H1 (cell line): ENCODE results near the gene RAB34. TPM values are rescaled to one million over a fixed set of nuclear protein-coding genes. Genes with fewer than 3 reads are reported as not detected.

Source experiments
- CTCF ChIA-PET: fragments of 300-600 bp; sonication (Branson Sonifier 250); formaldehyde crosslinking; loops from one replicate; lab custom pipeline; 2021; ENCODE audit not compliant: partially characterized antibody; lab: Charles Lee
- POLR2A ChIA-PET: fragments of 300-600 bp; sonication (Branson Sonifier 250); formaldehyde crosslinking; loops from one replicate; lab custom pipeline; 2021; ENCODE audit warnings: inconsistent platforms; ENCODE audit not compliant: partially characterized antibody; lab: Charles Lee
- DNase-seq, 2 experiments: peaks; one replicate each; pipeline versions ENCODE4 v3.0.0 to v3.0.0-alpha.2; 2010 to 2022; ENCODE audit warnings: low spot score in 2 of 2, low read depth in 1 of 2, mixed read lengths in 1 of 2
- FAIRE-seq: peaks from 2 replicates; lab custom pipeline; 2011; peaks lifted over from hg19 to GRCh38; lab: Jason Lieb, UNC
- H2AFZ ChIP-seq: 2 replicates; pipeline ENCODE4 v1.8.1; 2012; ENCODE audit warnings: low read length, inconsistent platforms
- H2AK5ac ChIP-seq: 2 replicates; pipeline ENCODE4 v1.6.1; 2013; ENCODE audit warnings: low read depth, low read length
- H2BK120ac ChIP-seq: replicated peaks from 2 replicates; pipeline ENCODE3; 2013; ENCODE audit warnings: low read depth, low read length, inconsistent platforms
- H2BK12ac ChIP-seq: 2 replicates; pipeline ENCODE4 v1.6.1; 2013; ENCODE audit warnings: low read depth, low read length
- H2BK15ac ChIP-seq: 2 replicates; pipeline ENCODE4 v1.6.1; 2013; ENCODE audit warnings: low read length
- H2BK20ac ChIP-seq: 2 replicates; pipeline ENCODE4 v1.6.1; 2013; ENCODE audit warnings: low read length
- H2BK5ac ChIP-seq: 2 replicates; pipeline ENCODE4 v1.6.1; 2013; ENCODE audit warnings: low read depth, low read length
- H3K14ac ChIP-seq: 2 replicates; pipeline ENCODE4 v1.6.1; 2013; ENCODE audit warnings: inconsistent platforms; ENCODE audit not compliant: insufficient read length
- H3K18ac ChIP-seq: 2 replicates; pipeline ENCODE4 v1.6.1; 2013; ENCODE audit warnings: low read length; ENCODE audit errors: extremely low read depth
- H3K23ac ChIP-seq: 2 replicates; pipeline ENCODE4 v1.6.1; 2013; ENCODE audit warnings: inconsistent platforms; ENCODE audit not compliant: insufficient read length
- H3K23me2 ChIP-seq: 2 replicates; pipeline ENCODE4 v1.6.1; 2013; ENCODE audit warnings: low read depth, low read length
- H3K27ac ChIP-seq: 2 replicates; pipeline ENCODE4 v1.6.1; 2011; ENCODE audit warnings: low read depth, low read length, inconsistent platforms
- H3K27me3 ChIP-seq, 4 experiments: replicated peaks in 1 of 4; 1 replicate in 1 of 4; 2 replicates in 3 of 4; pipeline versions ENCODE4 v1.6.1 to v1.8.1; 2011 to 2013; ENCODE audit warnings: low read length in 3 of 4, mild to moderate bottlenecking in 3 of 4, inconsistent platforms in 2 of 4, mixed read lengths in 2 of 4, moderate library complexity in 1 of 4; ENCODE audit not compliant: control insufficient read depth in 3 of 4, insufficient read depth in 3 of 4; ENCODE audit errors: extremely low read depth in 1 of 4
- H3K36me3 ChIP-seq, 4 experiments: 2 replicates each; pipeline versions ENCODE4 v1.6.1 to v1.8.1; 2011 to 2013; ENCODE audit warnings: mild to moderate bottlenecking in 4 of 4, low read length in 3 of 4, moderate library complexity in 2 of 4, control low read depth in 1 of 4, inconsistent platforms in 1 of 4; ENCODE audit not compliant: insufficient read depth in 4 of 4, control insufficient read depth in 2 of 4
- H3K4ac ChIP-seq: replicated peaks from 2 replicates; pipeline ENCODE3; 2013; ENCODE audit warnings: low read length, low read depth, mixed read lengths, inconsistent platforms; ENCODE audit not compliant: insufficient read length
- H3K4me1 ChIP-seq, 4 experiments: replicated peaks in 1 of 4; 1 replicate in 1 of 4; 2 replicates in 3 of 4; pipeline versions ENCODE4 v1.6.1 to v1.8.1; 2011 to 2013; ENCODE audit warnings: low read length in 3 of 4, inconsistent platforms in 2 of 4, mixed read lengths in 1 of 4; ENCODE audit not compliant: insufficient read depth in 4 of 4, control insufficient read depth in 3 of 4
- H3K4me2 ChIP-seq, 2 experiments: 2 replicates each; pipeline versions ENCODE4 v1.6.1 to v1.8.1; 2011 to 2013; ENCODE audit warnings: low read depth in 2 of 2, low read length in 2 of 2, control low read depth in 1 of 2, inconsistent platforms in 1 of 2, mild to moderate bottlenecking in 1 of 2; ENCODE audit not compliant: insufficient read depth in 1 of 2
- H3K4me3 ChIP-seq, 4 experiments: fragments of 200-600, 300-600 bp in 1 of 4; sonication (generic), shearing (Covaris generic), sonication (Bioruptor Twin) in 1 of 4; 2 replicates each; pipeline versions ENCODE4 v1.5.1 to v1.8.1; 2011 to 2016; ENCODE audit warnings: low read length in 4 of 4, low read depth in 3 of 4, control low read depth in 2 of 4, inconsistent platforms in 2 of 4, mild to moderate bottlenecking in 2 of 4, mixed read lengths in 1 of 4, moderate library complexity in 1 of 4; ENCODE audit not compliant: insufficient read depth in 2 of 4; ENCODE audit errors: extremely low read depth in 1 of 4
- H3K56ac ChIP-seq: replicated peaks from 2 replicates; pipeline ENCODE3; 2013; ENCODE audit warnings: low read depth, mild to moderate bottlenecking, mixed read lengths, low read length, inconsistent platforms; ENCODE audit not compliant: insufficient read length
- H3K79me1 ChIP-seq: 2 replicates; pipeline ENCODE4 v1.6.1; 2013; ENCODE audit warnings: low read depth, low read length, control low read depth
- H3K79me2 ChIP-seq, 2 experiments: 2 replicates each; pipeline versions ENCODE4 v1.6.1 to v1.8.1; 2012 to 2013; ENCODE audit warnings: low read length in 2 of 2, mild to moderate bottlenecking in 2 of 2, inconsistent platforms in 1 of 2; ENCODE audit not compliant: insufficient read depth in 2 of 2, control insufficient read depth in 1 of 2
- H3K9ac ChIP-seq, 4 experiments: replicated peaks in 1 of 4; 1 replicate in 1 of 4; 2 replicates in 3 of 4; pipeline versions ENCODE4 v1.6.1 to v1.8.1; 2011 to 2013; ENCODE audit warnings: low read depth in 3 of 4, low read length in 3 of 4, control low read depth in 2 of 4, mild to moderate bottlenecking in 2 of 4, moderate library complexity in 2 of 4, inconsistent platforms in 1 of 4; ENCODE audit errors: extremely low read depth in 1 of 4
- H3K9me3 ChIP-seq, 2 experiments: 2 replicates each; pipeline versions ENCODE4 v1.6.1 to v1.8.1; 2012 to 2013; ENCODE audit warnings: mild to moderate bottlenecking in 2 of 2, moderate library complexity in 2 of 2, control low read depth in 1 of 2, inconsistent platforms in 1 of 2, low read depth in 1 of 2, low read length in 1 of 2, mixed read lengths in 1 of 2; ENCODE audit not compliant: insufficient read depth in 2 of 2
- H4K20me1 ChIP-seq, 2 experiments: replicated peaks in 1 of 2; 2 replicates each; pipeline versions ENCODE3 to v1.8.1; 2011 to 2013; ENCODE audit warnings: inconsistent platforms in 2 of 2, low read length in 2 of 2, mild to moderate bottlenecking in 1 of 2; ENCODE audit not compliant: insufficient read depth in 2 of 2, control insufficient read depth in 1 of 2
- H4K5ac ChIP-seq: 2 replicates; pipeline ENCODE4 v1.6.1; 2013; ENCODE audit warnings: low read length, low read depth, mixed read lengths, inconsistent platforms; ENCODE audit not compliant: insufficient read length
- H4K8ac ChIP-seq: 2 replicates; pipeline ENCODE4 v1.8.0; 2013; ENCODE audit warnings: mild to moderate bottlenecking, moderate library complexity, low read length, inconsistent platforms; ENCODE audit not compliant: insufficient read depth; ENCODE audit errors: extremely low read depth
- H4K91ac ChIP-seq: replicated peaks from 2 replicates; pipeline ENCODE3; 2013; ENCODE audit warnings: low read length, mixed read lengths, inconsistent platforms; ENCODE audit not compliant: insufficient read length
- ATF3 ChIP-seq: IDR thresholded peaks from 2 replicates; pipeline ENCODE4 v1.6.1; 2011; ENCODE audit warnings: low read depth, mild to moderate bottlenecking, low read length; ENCODE audit not compliant: insufficient read depth
- EP300 ChIP-seq, 2 experiments: IDR thresholded peaks; 1 replicate in 1 of 2; 2 replicates in 1 of 2; pipeline ENCODE4 v1.6.1; 2011 to 2012; ENCODE audit warnings: low read depth in 2 of 2, low read length in 2 of 2, mild to moderate bottlenecking in 2 of 2, borderline replicate concordance in 1 of 2, inconsistent platforms in 1 of 2, moderate library complexity in 1 of 2
- EZH2 ChIP-seq: fragments of 200-600 bp; sonication (generic); IDR thresholded peaks from 2 replicates; pipeline ENCODE4 v1.7.1; 2012; ENCODE audit warnings: low read depth, mild to moderate bottlenecking, moderate library complexity, low read length, inconsistent platforms; ENCODE audit not compliant: severe bottlenecking
- GTF2F1 ChIP-seq: IDR thresholded peaks from 2 replicates; pipeline ENCODE4 v1.6.1; 2012; ENCODE audit warnings: low read depth, low read length, improper control_type of control experiment, borderline replicate concordance
- HDAC2 ChIP-seq, 2 experiments: fragments of 300-600 bp in 1 of 2; sonication (generic) in 1 of 2; IDR thresholded peaks; 2 replicates each; pipeline ENCODE4 v1.6.1; 2011 to 2012; ENCODE audit warnings: low read depth in 2 of 2, low read length in 2 of 2, mild to moderate bottlenecking in 2 of 2, moderate library complexity in 2 of 2, borderline replicate concordance in 1 of 2, inconsistent platforms in 1 of 2
- POU5F1 ChIP-seq: IDR thresholded peaks from 2 replicates; pipeline ENCODE4 v1.6.1; 2011; ENCODE audit warnings: low read depth, mild to moderate bottlenecking, low read length, moderate library complexity
- RBBP5 ChIP-seq: IDR thresholded peaks from 2 replicates; pipeline ENCODE4 v1.7.1; 2012; ENCODE audit warnings: low read depth, mild to moderate bottlenecking, inconsistent platforms, low read length, moderate library complexity, borderline replicate concordance
- SIN3A ChIP-seq, 2 experiments: IDR thresholded peaks in 1 of 2; conservative IDR thresholded peaks in 1 of 2; 2 replicates each; pipeline ENCODE4 v1.6.1; 2011 to 2012; ENCODE audit warnings: low read length in 2 of 2, improper control_type of control experiment in 1 of 2, low read depth in 1 of 2, mild to moderate bottlenecking in 1 of 2
- SP4 ChIP-seq: IDR thresholded peaks from 2 replicates; pipeline ENCODE4 v1.6.1; 2012; ENCODE audit warnings: low read length, inconsistent platforms
- TEAD4 ChIP-seq: IDR thresholded peaks from 2 replicates; pipeline ENCODE4 v1.6.1; 2012; ENCODE audit warnings: low read depth, low read length, inconsistent platforms, mixed read lengths
- WGBS, 2 experiments: shearing (Covaris generic) in 1 of 2; methylation state at CpG; one replicate each; pipeline versions ENCODE4 v1.1.6 to v1.1.7; 2013 to 2015; ENCODE audit warnings: low lambda C conversion rate in 2 of 2, mixed read lengths in 2 of 2, inconsistent platforms in 1 of 2, low coverage in 1 of 2, missing lambda C conversion rate in 1 of 2; ENCODE audit not compliant: insufficient replicate concordance in 2 of 2, insufficient coverage in 1 of 2, insufficient read length in 1 of 2; ENCODE audit errors: extremely low coverage in 1 of 2, missing lambda C conversion rate in 1 of 2; 5-methylcytosine and 5-hydroxymethylcytosine counted together
- polyA plus RNA-seq, 7 experiments: library from polyadenylated mRNA; depleted of rRNA in 3 of 7; stranded (reverse) in 5 of 7; unstranded in 2 of 7; fragments of >200 nt in 5 of 7; fragments of 200-250 nt in 2 of 7; gene quantifications; 1 replicate in 5 of 7; 2 replicates in 1 of 7; 4 replicates in 1 of 7; pipeline versions ENCODE4 v1.2.1 to v1.2.3, GENCODE V29; 2011 to 2013; ENCODE audit warnings: missing spikeins in 2 of 7, mixed read lengths in 2 of 7
- total RNA-seq: library from RNA; stranded (reverse); fragmentation: NEBNext Ultra II Directional; extraction: Animal tissue kit (Norgen Biotek cat#: 25700); gene quantifications from 2 replicates; pipeline ENCODE4 v1.2.1, GENCODE V29; 2021
- TF ChIP-seq, protein P1 (sequence below): IDR thresholded peaks from 2 replicates; pipeline ENCODE4 v1.6.1; 2012; ENCODE audit warnings: inconsistent platforms

RAB34 gene
- total and polyA plus RNA-seq, 2 of the 8 experiments (the other 6 are each of a cell fraction or from before 2014, with no cell fraction given) = 237 to 305 TPM

DNA sequence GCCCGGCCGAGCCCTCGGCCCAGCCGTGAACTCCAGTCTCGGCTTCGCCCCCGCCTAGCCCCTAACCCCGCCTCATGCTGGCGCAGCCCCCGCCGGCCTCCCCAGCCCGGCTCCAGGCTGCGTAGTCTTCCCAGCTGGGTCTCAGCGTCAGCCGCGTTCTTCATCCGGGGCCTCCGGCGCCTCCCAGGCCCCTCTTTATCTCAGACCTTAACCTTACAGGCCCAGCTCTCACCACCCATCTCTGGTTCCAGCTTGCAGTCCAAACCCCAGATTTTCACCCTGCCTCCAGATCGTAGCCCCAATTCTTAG, 6.0 kb downstream of the RAB34 start, which contains the start of gene PROCA1:
Gene PROCA1 (minus strand): TSS at position 166 of the 309 bp plus-strand sequence. CDS start 228 bp downstream, outside the sequence.
- no peak for FAIRE-seq
- H4K8ac ChIP-seq = peak within 1 kb of the TSS; percentile 99
- peaks cover 0 to 11% of the 10 kb centered on the region in 2 experiments for H4K20me1 ChIP-seq
- H3K23ac ChIP-seq = no peak within 1 kb of the TSS
- DNase-seq = no peak
- H3K14ac ChIP-seq = peak within 1 kb of the TSS; percentile 89
- peak within 1 kb of the TSS; percentile 94 for H4K5ac ChIP-seq
- H2BK5ac ChIP-seq = peak within 1 kb of the TSS; percentile 94
- peak within 1 kb of the TSS; percentile 59 to 85 (median 82) for H3K4me3 ChIP-seq
- peak within 1 kb of the TSS; percentile 88 to 100 for H3K4me2 ChIP-seq
- H3K79me1 ChIP-seq = peaks cover 14% of the 10 kb centered on the region
- H2BK12ac ChIP-seq = peak within 1 kb of the TSS; percentile 96
- peak within 1 kb of the TSS; percentile 99 for H2BK15ac ChIP-seq
- peak within 1 kb of the TSS; percentile 98 for H3K4ac ChIP-seq
- 1% methylated on average over 18 of the region's 20 CpGs; no CpG with 5 or more reads in 1 of the 2 experiments for WGBS, 2 experiments
- H3K27me3 ChIP-seq = no peaks in the 10 kb centered on the region
- peaks cover 8 to 20% (median 15%) of the 10 kb centered on the region in 4 experiments; a peak in 7 of 8 replicates for H3K36me3 ChIP-seq
- H3K9me3 ChIP-seq = no peaks in the 10 kb centered on the region
- POLR2A ChIA-PET = interaction anchor here (0.7 to 10.5 kb wide), 21 partner anchors 10 to 422 kb away, joined by 3 to 258 read pairs (median 6); partner anchors contain the start of genes ALDOC, BLTP2, FAM222B and FLOT2
- peak within 1 kb of the TSS; percentile 99 for H2AK5ac ChIP-seq
- H3K79me2 ChIP-seq = peaks cover 3 to 29% of the 10 kb centered on the region in 2 experiments; a peak in 3 of 4 replicates
- H3K18ac ChIP-seq = peak within 1 kb of the TSS; percentile 91
- H2BK20ac ChIP-seq = peak within 1 kb of the TSS; percentile 21; the same call in 1 of the 2 replicates
- H3K9ac ChIP-seq = peak within 1 kb of the TSS; percentile 88 to 100 (median 96)
- no peak within 1 kb of the TSS for H2AFZ ChIP-seq
- H2BK120ac ChIP-seq = peak within 1 kb of the TSS; percentile 77
- CTCF ChIA-PET = interaction anchor here (0.6 to 2.8 kb wide), 5 partner anchors 8 to 117 kb away, joined by 3 to 12 read pairs (median 4); partner anchors contain the start of gene RPL23A
- H3K23me2 ChIP-seq = peaks cover 16% of the 10 kb centered on the region
- peak within 1 kb of the TSS; percentile 89 for H4K91ac ChIP-seq
- peak within 1 kb of the TSS; percentile 98 for H3K27ac ChIP-seq
- H3K56ac ChIP-seq = peak within 1 kb of the TSS; percentile 89
- peaks cover 5 to 17% (median 9%) of the 10 kb centered on the region in 4 experiments; a peak in 6 of 7 replicates for H3K4me1 ChIP-seq
- TF ChIP-seq ATF3 = no peak
- TF ChIP-seq GTF2F1 = no peak
- TF ChIP-seq RBBP5 = peak; percentile 85
- no peak for TF ChIP-seq EP300 (IDR thresholded peaks at IDR 0.05; ENCODE audit: borderline replicate concordance in 1 of 2, low read depth in 2 of 2, low read length in 2 of 2)
- no peak for TF ChIP-seq POU5F1
- no peak for TF ChIP-seq HDAC2 (IDR thresholded peaks at IDR 0.05; ENCODE audit: borderline replicate concordance in 1 of 2, low read depth in 2 of 2, low read length in 2 of 2)
- TF ChIP-seq EZH2 = no peak
- TF ChIP-seq, protein P1, sequence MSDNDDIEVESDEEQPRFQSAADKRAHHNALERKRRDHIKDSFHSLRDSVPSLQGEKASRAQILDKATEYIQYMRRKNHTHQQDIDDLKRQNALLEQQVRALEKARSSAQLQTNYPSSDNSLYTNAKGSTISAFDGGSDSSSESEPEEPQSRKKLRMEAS = peak; percentile 34; the same call in 1 of the 2 replicates
- TF ChIP-seq SP4 = peak; percentile 45; the same call in 1 of the 2 replicates
- TF ChIP-seq SIN3A (conservative IDR thresholded peaks at IDR 0.05 in 1 of 2, IDR thresholded peaks at IDR 0.05 in 1 of 2; ENCODE audit: low read depth in 1 of 2, low read length in 2 of 2) = 0 out of 4 replicates have a peak, but pooled peaks of 1 of the 2 experiments have one; percentile 1
- TF ChIP-seq TEAD4 = no peak
